ENCODE results near the gene CHD1L. TPM values are rescaled to one million over a fixed set of nuclear protein-coding genes. Genes with fewer than 3 reads are reported as not detected.

The CHD1L gene
- total and polyA plus RNA-seq, 8 donors: 2.9 to 51.2 (median 14.2) TPM

DNA sequence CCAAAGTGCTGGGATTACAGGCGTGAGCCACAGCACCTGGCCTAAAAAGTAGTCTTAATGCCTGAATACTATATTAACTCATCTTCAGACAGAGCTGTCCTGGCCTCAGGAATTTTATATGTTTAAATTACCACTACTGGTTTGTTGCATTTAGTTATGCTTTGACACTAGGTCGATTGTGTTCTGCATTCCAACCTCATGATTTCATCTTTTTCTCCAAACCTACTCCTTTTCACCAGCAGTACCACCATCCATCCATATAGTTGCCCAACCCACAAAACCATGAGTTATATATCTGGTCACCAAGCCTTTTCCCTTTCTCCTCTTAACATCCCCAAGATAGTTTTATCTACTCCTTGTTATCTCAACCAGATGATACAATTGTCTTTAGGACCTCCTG is 39.9 kb upstream of the CHD1L start:
- H3K4me1 ChIP-seq: peaks cover 0 to 4% (median 0%) of the 10 kb centered on the region in 4 donors
- intact Hi-C loops (cut with DNase I; ENCODE audit: low total_unique reads): no loop called here
- no peaks in the 10 kb centered on the region for H3K9me3 ChIP-seq
- no peak overlapping the region for H3K4me3 ChIP-seq
- TF ChIP-seq EP300 (IDR thresholded peaks at IDR 0.05): no peak
- TF ChIP-seq POLR2AphosphoS5 (IDR thresholded peaks at IDR 0.05): no peak
- TF ChIP-seq POLR2A (IDR thresholded peaks at IDR 0.05): no peak
- TF ChIP-seq, protein P1, sequence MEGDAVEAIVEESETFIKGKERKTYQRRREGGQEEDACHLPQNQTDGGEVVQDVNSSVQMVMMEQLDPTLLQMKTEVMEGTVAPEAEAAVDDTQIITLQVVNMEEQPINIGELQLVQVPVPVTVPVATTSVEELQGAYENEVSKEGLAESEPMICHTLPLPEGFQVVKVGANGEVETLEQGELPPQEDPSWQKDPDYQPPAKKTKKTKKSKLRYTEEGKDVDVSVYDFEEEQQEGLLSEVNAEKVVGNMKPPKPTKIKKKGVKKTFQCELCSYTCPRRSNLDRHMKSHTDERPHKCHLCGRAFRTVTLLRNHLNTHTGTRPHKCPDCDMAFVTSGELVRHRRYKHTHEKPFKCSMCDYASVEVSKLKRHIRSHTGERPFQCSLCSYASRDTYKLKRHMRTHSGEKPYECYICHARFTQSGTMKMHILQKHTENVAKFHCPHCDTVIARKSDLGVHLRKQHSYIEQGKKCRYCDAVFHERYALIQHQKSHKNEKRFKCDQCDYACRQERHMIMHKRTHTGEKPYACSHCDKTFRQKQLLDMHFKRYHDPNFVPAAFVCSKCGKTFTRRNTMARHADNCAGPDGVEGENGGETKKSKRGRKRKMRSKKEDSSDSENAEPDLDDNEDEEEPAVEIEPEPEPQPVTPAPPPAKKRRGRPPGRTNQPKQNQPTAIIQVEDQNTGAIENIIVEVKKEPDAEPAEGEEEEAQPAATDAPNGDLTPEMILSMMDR (IDR thresholded peaks at IDR 0.05): no peak
- DNase-seq: no peak
- 63 to 82% (median 73%) methylated on average over 2 of the region's 2 CpGs for WGBS, 5 donors
- H3K27me3 ChIP-seq: no peaks in the 10 kb centered on the region
- H3K36me3 ChIP-seq: peaks cover 0 to 33% (median 30%) of the 10 kb centered on the region in 4 donors
- no peak overlapping the region for H3K27ac ChIP-seq

DNA sequence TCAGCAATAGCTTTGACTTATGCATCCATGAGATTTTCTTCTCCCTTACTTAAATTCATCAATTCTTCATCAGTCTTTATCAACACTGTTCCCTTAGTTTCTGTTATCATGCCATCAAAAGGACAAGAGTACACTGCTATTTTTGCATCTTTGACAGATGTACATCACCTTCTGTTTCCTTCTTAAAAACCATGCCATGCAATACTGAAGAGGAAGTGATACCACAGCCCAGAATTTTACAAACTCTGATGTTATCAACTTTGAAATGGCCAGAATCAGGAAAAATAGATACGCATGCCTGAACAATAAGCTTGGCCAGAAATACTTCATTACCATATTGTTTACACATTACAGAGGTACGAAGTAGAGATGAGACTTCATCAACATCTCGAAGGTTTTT is 38.4 kb upstream of the CHD1L start:
- Histone ChIP-seq H3K27ac (no peak overlapping the region), H3K4me1 (no peaks in the 10 kb centered on the region), H3K9me3 (no peaks in the 10 kb centered on the region), H3K27me3 (no peaks in the 10 kb centered on the region), H3K4me3 (no peak overlapping the region), H3K36me3 (peaks cover 0 to 48% (median 44%) of the 10 kb centered on the region in 4 donors)
- DNase-seq: no peak
- TF ChIP-seq POLR2A (IDR thresholded peaks at IDR 0.05) (no peak), EP300 (IDR thresholded peaks at IDR 0.05) (no peak), POLR2AphosphoS5 (IDR thresholded peaks at IDR 0.05) (no peak)
- TF ChIP-seq, protein P1 (IDR thresholded peaks at IDR 0.05): no peak
- WGBS, 5 donors: 85 to 96% (median 90%) methylated on average over 3 of the region's 3 CpGs
- intact Hi-C loops (cut with DNase I; ENCODE audit: low total_unique reads): no loop called here

DNA sequence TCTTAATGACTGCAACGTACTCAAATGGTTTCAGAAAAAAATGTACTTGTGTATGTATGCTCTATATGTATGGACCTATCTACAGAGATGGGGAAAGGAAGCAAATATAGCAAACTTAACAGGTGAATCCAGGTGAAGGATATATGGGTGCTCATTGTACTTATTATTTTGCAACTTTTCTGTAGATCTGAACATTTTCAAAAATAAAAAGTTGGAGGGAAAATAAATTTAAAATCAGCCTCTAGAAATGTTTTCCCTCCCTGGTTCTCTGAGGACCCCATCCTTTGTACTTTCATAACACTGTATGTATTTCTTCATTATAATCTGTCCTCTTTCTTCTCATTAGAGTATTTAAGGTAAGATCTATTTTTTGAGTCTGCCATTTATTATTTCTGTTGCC is 35.3 kb upstream of the CHD1L start:
- peaks cover 0 to 26% (median 13%) of the 10 kb centered on the region in 4 donors for H3K4me1 ChIP-seq
- H3K9me3 ChIP-seq: no peaks in the 10 kb centered on the region
- DNase-seq: no peak
- no peak for TF ChIP-seq POLR2A (IDR thresholded peaks at IDR 0.05)
- no peak for TF ChIP-seq EP300 (IDR thresholded peaks at IDR 0.05)
- no peak for TF ChIP-seq POLR2AphosphoS5 (IDR thresholded peaks at IDR 0.05)
- TF ChIP-seq, protein P1 (IDR thresholded peaks at IDR 0.05): no peak
- 85 to 93% (median 88%) methylated on average over 1 of the region's 1 CpG for WGBS, 5 donors
- no peak overlapping the region for H3K4me3 ChIP-seq
- no peak overlapping the region for H3K27ac ChIP-seq
- H3K27me3 ChIP-seq: no peaks in the 10 kb centered on the region
- intact Hi-C loops (cut with DNase I; ENCODE audit: low total_unique reads): no loop called here
- H3K36me3 ChIP-seq: peaks cover 0 to 74% (median 60%) of the 10 kb centered on the region in 4 donors

DNA sequence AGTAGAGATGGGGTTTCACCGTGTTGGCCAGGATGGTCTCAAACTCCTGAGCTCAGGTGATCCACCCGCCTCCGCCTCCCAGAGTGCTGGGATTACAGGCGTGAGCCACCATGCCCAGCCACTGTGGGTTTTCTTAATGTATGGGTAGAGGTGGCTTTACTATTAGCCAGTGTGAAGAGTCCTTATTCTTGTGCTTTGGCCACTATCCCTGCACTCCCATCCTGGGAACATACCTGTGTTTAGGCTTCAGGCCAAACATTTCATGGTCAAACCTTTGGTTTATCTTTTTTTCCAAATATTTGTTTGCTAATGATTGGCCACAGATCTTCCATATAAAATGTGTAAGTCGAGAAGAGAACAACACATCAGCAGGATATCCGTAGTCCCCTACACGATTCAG is 33.9 kb upstream of the CHD1L start:
- no peak overlapping the region for H3K27ac ChIP-seq

More for the DNA sequence above, 33.9 kb upstream of the CHD1L start:
- no peak overlapping the region for H3K4me3 ChIP-seq
- intact Hi-C loops (cut with DNase I; ENCODE audit: low total_unique reads): no loop called here
- TF ChIP-seq, protein P1 (IDR thresholded peaks at IDR 0.05): no peak
- TF ChIP-seq POLR2A (IDR thresholded peaks at IDR 0.05): no peak
- TF ChIP-seq EP300 (IDR thresholded peaks at IDR 0.05): no peak
- TF ChIP-seq POLR2AphosphoS5 (IDR thresholded peaks at IDR 0.05): no peak
- H3K4me1 ChIP-seq: peaks cover 0 to 40% (median 17%) of the 10 kb centered on the region in 4 donors
- no peaks in the 10 kb centered on the region for H3K9me3 ChIP-seq
- H3K27me3 ChIP-seq: no peaks in the 10 kb centered on the region
- no peak for DNase-seq
- H3K36me3 ChIP-seq: peaks cover 2 to 81% (median 63%) of the 10 kb centered on the region in 4 donors
- WGBS, 5 donors: 73 to 85% (median 77%) methylated on average over 7 of the region's 7 CpGs

Measured in stomach (tissue), 9 donors.